ENCODE data around the gene CCNI.

GRCh38 chr4:77003400-77003799, 72.4 kb downstream of the CCNI start:
- TF ChIP-seq CTCF (IDR thresholded peaks at IDR 0.05) (no peak), TEAD4 (CRISPR knock-in tag; IDR thresholded peaks at IDR 0.05) (no peak), USF1 (CRISPR knock-in tag; IDR thresholded peaks at IDR 0.05) (no peak), ZNF121 (CRISPR knock-in tag; IDR thresholded peaks at IDR 0.05) (no peak), HMGXB4 (CRISPR knock-in tag; IDR thresholded peaks at IDR 0.05) (no peak), CBFB (CRISPR knock-in tag; IDR thresholded peaks at IDR 0.05; ENCODE audit: low read depth) (no peak), ZNF263 (CRISPR knock-in tag; IDR thresholded peaks at IDR 0.05; ENCODE audit: low read depth) (no peak), MAX (CRISPR knock-in tag; IDR thresholded peaks at IDR 0.05) (no peak), FOXP4 (CRISPR knock-in tag; IDR thresholded peaks at IDR 0.05) (no peak), FOXP1 (CRISPR knock-in tag; IDR thresholded peaks at IDR 0.05; ENCODE audit: borderline replicate concordance) (no peak), CREM (CRISPR knock-in tag; IDR thresholded peaks at IDR 0.05) (no peak)
